DMS53 treated with DMSO at 0.1 percent for 48 hours (cell line): ENCODE data around the gene CNTN5.

Experiments
- DNase-seq: peaks from one replicate; lab custom pipeline; 2025; ENCODE audit not compliant: unreplicated experiment; lab: John Stamatoyannopoulos, UW

Gene CNTN5

GRCh38 chr11:100294748-100295147, 1274.0 kb downstream of the CNTN5 start:
- DNase-seq = no peak

- no peak for DNase-seq
Observed at GRCh38 chr11:100296051-100296679, 1275.4 kb downstream of the CNTN5 start.

GRCh38 chr11:100297516-100297915, 1276.8 kb downstream of the CNTN5 start:
- DNase-seq = no peak

GRCh38 chr11:100302824-100303223, 1282.1 kb downstream of the CNTN5 start:
- DNase-seq = no peak

- DNase-seq = no peak
Observed at GRCh38 chr11:100303897-100304296, 1283.1 kb downstream of the CNTN5 start.

- no peak for DNase-seq
Observed at GRCh38 chr11:100308202-100308601, 1287.5 kb downstream of the CNTN5 start.

GRCh38 chr11:100315946-100316345, 1295.2 kb downstream of the CNTN5 start:
- no peak for DNase-seq

- DNase-seq = no peak
Observed at GRCh38 chr11:100316952-100317351, 1296.2 kb downstream of the CNTN5 start.

GRCh38 chr11:100319691-100320090, 1298.9 kb downstream of the CNTN5 start:
- DNase-seq = no peak

- DNase-seq = peak; percentile 79
Observed at GRCh38 chr11:100328626-100329340, 1308.0 kb downstream of the CNTN5 start.

GRCh38 chr11:100329352-100329751, 1308.6 kb downstream of the CNTN5 start:
- DNase-seq = peak; percentile 79

- no peak for DNase-seq
Observed at GRCh38 chr11:100336873-100337272, 1316.1 kb downstream of the CNTN5 start.

- DNase-seq = no peak
Observed at GRCh38 chr11:100338144-100338840, 1317.5 kb downstream of the CNTN5 start.

GRCh38 chr11:100340466-100341319, 1319.9 kb downstream of the CNTN5 start:
- no peak for DNase-seq

- no peak for DNase-seq
Observed at GRCh38 chr11:100353083-100353482, 1332.3 kb downstream of the CNTN5 start.

GRCh38 chr11:100354736-100355135, 1334.0 kb downstream of the CNTN5 start:
- DNase-seq = no peak

- peak; percentile 91 for DNase-seq
Observed at GRCh38 chr11:100356035-100356434, 1335.3 kb downstream of the CNTN5 start.

- no peak for DNase-seq
Observed at GRCh38 chr11:100359281-100359680, 1338.5 kb downstream of the CNTN5 start.

GRCh38 chr11:100367892-100368291, 1347.1 kb downstream of the CNTN5 start:
- peak; percentile 44 for DNase-seq

- no peak for DNase-seq
Observed at GRCh38 chr11:100383357-100383865, 1362.7 kb downstream of the CNTN5 start.

- DNase-seq = no peak
Observed at GRCh38 chr11:100396266-100396665, 1375.5 kb downstream of the CNTN5 start.
